Measurements from ENCODE around the gene CD164L2. TPM values are rescaled to one million over a fixed set of nuclear protein-coding genes. Genes with fewer than 3 reads are reported as not detected.
"Not testable (repeated sequence)": the region's sequence is repeated elsewhere in the genome, so short reads cannot be mapped to it uniquely, and the experiment has no call there.

The CD164L2 gene
- total RNA-seq (2022) = 0.21 TPM in 1 of 2 replicates, not detected in the other
- not detected for Bru-seq, nascent RNA
- BruChase-seq, experiment 1, labeled RNA remaining after a 2-hour chase = not detected
- not detected for BruChase-seq, experiment 2, labeled RNA remaining after a 6-hour chase
- long read RNA-seq = 0 reads

GRCh38 chr1:27383039-27383605 lies at the start of gene CD164L2:
Gene CD164L2 (minus strand): TSS chr1:27383333. CDS start chr1:27383239, 94 bp downstream.
- TF ChIP-seq, protein P1, sequence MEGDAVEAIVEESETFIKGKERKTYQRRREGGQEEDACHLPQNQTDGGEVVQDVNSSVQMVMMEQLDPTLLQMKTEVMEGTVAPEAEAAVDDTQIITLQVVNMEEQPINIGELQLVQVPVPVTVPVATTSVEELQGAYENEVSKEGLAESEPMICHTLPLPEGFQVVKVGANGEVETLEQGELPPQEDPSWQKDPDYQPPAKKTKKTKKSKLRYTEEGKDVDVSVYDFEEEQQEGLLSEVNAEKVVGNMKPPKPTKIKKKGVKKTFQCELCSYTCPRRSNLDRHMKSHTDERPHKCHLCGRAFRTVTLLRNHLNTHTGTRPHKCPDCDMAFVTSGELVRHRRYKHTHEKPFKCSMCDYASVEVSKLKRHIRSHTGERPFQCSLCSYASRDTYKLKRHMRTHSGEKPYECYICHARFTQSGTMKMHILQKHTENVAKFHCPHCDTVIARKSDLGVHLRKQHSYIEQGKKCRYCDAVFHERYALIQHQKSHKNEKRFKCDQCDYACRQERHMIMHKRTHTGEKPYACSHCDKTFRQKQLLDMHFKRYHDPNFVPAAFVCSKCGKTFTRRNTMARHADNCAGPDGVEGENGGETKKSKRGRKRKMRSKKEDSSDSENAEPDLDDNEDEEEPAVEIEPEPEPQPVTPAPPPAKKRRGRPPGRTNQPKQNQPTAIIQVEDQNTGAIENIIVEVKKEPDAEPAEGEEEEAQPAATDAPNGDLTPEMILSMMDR (IDR thresholded peaks at IDR 0.05; ENCODE audit: insufficient read depth in 1 of 2, low read depth in 1 of 2, low read length in 1 of 2, severe bottlenecking in 1 of 2, unreplicated experiment in 1 of 2) = no peak
- peak; percentile 45 to 47 for DNase-seq
- H3K9me3 Mint-ChIP-seq (ENCODE audit: unreplicated experiment) = no peaks in the 10 kb centered on the region
- BruUV-seq (replicated peaks) = no TSS peak
- H3K4me1 Mint-ChIP-seq (ENCODE audit: low read depth, unreplicated experiment) = no peaks in the 10 kb centered on the region
- no peaks in the 10 kb centered on the region for H3K4me1 ChIP-seq
- H3K27me3 ChIP-seq (replicated peaks; ENCODE audit: control insufficient read depth, insufficient read depth, low read length) = no peaks in the 10 kb centered on the region
- H3K9me3 ChIP-seq = no peaks in the 10 kb centered on the region
- H3K4me3 Mint-ChIP-seq (ENCODE audit: unreplicated experiment) = no peak within 1 kb of the TSS
- intact Hi-C loops (cut with micrococcal nuclease; ENCODE audit: unreplicated experiment) = no loop called here
- CTCF ChIA-PET = interaction anchor here (0.7 to 1.2 kb wide), 3 partner anchors 15 to 87 kb away, joined by 3 to 5 read pairs (median 3); partner anchors contain the start of gene MAP3K6
- no peaks in the 10 kb centered on the region for H3K36me3 Mint-ChIP-seq (ENCODE audit: insufficient read depth, unreplicated experiment)
- no peak within 1 kb of the TSS for H3K27ac Mint-ChIP-seq (ENCODE audit: unreplicated experiment)
- no peak within 1 kb of the TSS for H3K4me3 ChIP-seq (ENCODE audit: low read depth, low read length)
- POLR2A ChIA-PET = interaction anchor here (0.6 to 0.9 kb wide), 2 partner anchors 17 to 237 kb away, joined by 4 to 5 read pairs; no protein-coding TSS in a partner anchor
- no peaks in the 10 kb centered on the region for H3K36me3 ChIP-seq (ENCODE audit: control insufficient read depth, insufficient read depth, low read length)
- H3K27me3 Mint-ChIP-seq (ENCODE audit: insufficient read depth, unreplicated experiment) = no peaks in the 10 kb centered on the region

GRCh38 chr1:27432725-27433124 lies 49.6 kb upstream of the CD164L2 start:
- H3K9me3 Mint-ChIP-seq (ENCODE audit: unreplicated experiment); H3K4me1 ChIP-seq; CTCF ChIA-PET; intact Hi-C loops (cut with micrococcal nuclease; ENCODE audit: unreplicated experiment); H3K36me3 ChIP-seq (ENCODE audit: control insufficient read depth, insufficient read depth, low read length); POLR2A ChIA-PET; H3K4me3 Mint-ChIP-seq (ENCODE audit: unreplicated experiment); BruUV-seq (replicated peaks); H3K9me3 ChIP-seq; H3K4me3 ChIP-seq (ENCODE audit: low read depth, low read length); DNase-seq; H3K36me3 Mint-ChIP-seq (ENCODE audit: insufficient read depth, unreplicated experiment); H3K27ac Mint-ChIP-seq (ENCODE audit: unreplicated experiment); H3K27me3 ChIP-seq (replicated peaks; ENCODE audit: control insufficient read depth, insufficient read depth, low read length); H3K4me1 Mint-ChIP-seq (ENCODE audit: low read depth, unreplicated experiment); H3K27me3 Mint-ChIP-seq (ENCODE audit: insufficient read depth, unreplicated experiment): not testable (repeated sequence)

DNA sequence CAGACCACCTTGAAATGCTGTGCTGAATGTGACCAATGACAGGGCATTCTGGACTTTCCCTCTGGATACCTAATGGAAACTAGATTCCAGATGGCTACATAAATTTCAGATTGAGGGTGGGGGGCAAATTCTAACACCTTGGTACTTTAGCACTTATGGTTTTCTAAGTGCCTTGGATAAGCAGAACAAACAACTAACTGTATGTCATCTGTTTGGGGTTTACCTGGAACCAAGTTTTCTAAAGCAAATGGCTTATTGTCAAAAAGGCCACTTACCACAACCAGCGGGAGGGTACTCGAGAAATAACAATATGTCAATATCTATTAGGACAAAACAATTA lies 48.4 kb upstream of the CD164L2 start:
- H3K27me3 ChIP-seq (replicated peaks; ENCODE audit: control insufficient read depth, insufficient read depth, low read length) = no peaks in the 10 kb centered on the region
- no peak for DNase-seq
- no peaks in the 10 kb centered on the region for H3K4me1 Mint-ChIP-seq (ENCODE audit: low read depth, unreplicated experiment)
- no peaks in the 10 kb centered on the region for H3K4me1 ChIP-seq
- TF ChIP-seq, protein P1 (IDR thresholded peaks at IDR 0.05; ENCODE audit: insufficient read depth in 1 of 2, low read depth in 1 of 2, low read length in 1 of 2, severe bottlenecking in 1 of 2, unreplicated experiment in 1 of 2) = no peak
- no peaks in the 10 kb centered on the region; the same call in 1 of the 2 replicates for H3K36me3 ChIP-seq (ENCODE audit: control insufficient read depth, insufficient read depth, low read length)
- peaks cover 2% of the 10 kb centered on the region for H3K36me3 Mint-ChIP-seq (ENCODE audit: insufficient read depth, unreplicated experiment)
- ChIA-PET CTCF (no interaction called here), POLR2A (no interaction called here)
- H3K4me3 Mint-ChIP-seq (ENCODE audit: unreplicated experiment) = no peak overlapping the region
- intact Hi-C loops (cut with micrococcal nuclease; ENCODE audit: unreplicated experiment) = no loop called here
- no peaks in the 10 kb centered on the region for H3K9me3 ChIP-seq
- no peaks in the 10 kb centered on the region for H3K27me3 Mint-ChIP-seq (ENCODE audit: insufficient read depth, unreplicated experiment)
- no peaks in the 10 kb centered on the region for H3K9me3 Mint-ChIP-seq (ENCODE audit: unreplicated experiment)
- BruUV-seq (replicated peaks) = no TSS peak
- no peak overlapping the region for H3K4me3 ChIP-seq (ENCODE audit: low read depth, low read length)
- H3K27ac Mint-ChIP-seq (ENCODE audit: unreplicated experiment) = no peak overlapping the region
